GM04503 (cell line): ENCODE data around the gene SLC9C1.

Source experiments
- DNase-seq: peaks from one replicate; pipeline ENCODE4 v3.0.0-alpha.2; 2012; ENCODE audit warnings: low read depth

The SLC9C1 gene

DNA sequence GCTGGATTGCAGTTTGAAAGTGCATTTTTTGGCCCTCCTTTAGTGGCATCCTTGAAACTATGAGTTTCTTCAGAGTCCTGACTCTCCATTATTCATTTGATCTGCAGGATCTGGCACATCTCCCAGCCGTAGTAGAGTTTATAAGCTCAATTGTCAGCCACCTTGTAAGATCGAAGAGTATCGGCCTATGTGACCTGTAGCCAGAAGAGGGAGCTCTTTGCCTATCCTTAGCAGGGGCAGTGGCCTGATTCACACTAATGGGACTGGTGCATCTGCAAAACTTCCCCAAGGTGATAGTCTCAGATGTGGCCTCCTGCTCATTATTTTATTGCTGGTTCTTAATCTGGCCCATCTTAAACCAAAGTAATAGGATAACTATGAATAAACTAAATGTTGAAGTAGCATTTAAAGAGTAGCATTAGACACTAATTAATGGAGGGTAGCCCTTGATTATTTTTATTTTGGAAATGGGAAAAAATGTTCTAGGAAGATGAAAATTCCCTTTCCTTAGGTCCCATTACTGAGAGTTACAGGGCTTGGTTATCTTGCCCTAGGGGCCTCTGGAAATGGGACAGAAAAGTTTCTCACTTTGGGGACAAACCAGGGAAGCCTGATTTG, 182.1 kb downstream of the SLC9C1 start:
- DNase-seq, result no peak

DNA sequence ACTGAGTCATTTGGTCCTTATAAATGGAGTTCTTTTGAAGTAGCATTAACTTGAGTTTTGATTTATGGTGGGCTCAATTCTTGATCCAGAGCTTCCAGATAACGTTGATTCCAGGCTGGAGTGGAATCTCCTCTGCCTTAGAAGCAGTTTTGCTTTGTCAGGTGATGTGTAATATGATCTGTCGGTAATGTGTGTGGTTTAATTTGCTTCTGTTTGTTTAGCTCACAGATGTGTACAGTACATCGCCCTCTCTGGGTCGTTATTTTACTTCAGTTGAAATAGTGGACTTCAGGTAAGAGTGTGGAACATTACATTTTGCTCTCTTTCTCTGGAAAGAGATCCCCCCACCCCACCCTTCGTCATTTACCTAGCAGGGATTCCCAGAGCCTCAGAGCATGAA, 184.7 kb downstream of the SLC9C1 start:
- no peak for DNase-seq

DNA sequence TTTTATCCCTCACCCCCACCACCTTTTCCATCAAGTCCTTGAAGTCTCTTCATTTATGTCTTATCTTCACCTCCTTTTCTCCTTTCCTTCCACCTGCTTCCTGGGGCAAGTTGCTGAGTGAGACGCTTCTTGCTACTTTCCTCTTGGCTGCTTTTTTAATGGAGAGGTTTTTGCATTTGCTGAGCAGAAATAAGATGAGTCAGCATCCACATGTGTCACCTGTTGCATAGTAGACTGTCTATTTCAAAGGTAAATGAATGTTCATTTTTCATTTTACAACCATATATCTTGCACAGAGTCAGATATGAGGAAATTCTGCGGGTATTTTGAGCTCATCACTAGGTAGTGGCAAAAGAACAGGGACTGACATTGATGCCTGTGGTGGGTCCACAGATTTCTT, 189.2 kb downstream of the SLC9C1 start:
- DNase-seq, result no peak

DNA sequence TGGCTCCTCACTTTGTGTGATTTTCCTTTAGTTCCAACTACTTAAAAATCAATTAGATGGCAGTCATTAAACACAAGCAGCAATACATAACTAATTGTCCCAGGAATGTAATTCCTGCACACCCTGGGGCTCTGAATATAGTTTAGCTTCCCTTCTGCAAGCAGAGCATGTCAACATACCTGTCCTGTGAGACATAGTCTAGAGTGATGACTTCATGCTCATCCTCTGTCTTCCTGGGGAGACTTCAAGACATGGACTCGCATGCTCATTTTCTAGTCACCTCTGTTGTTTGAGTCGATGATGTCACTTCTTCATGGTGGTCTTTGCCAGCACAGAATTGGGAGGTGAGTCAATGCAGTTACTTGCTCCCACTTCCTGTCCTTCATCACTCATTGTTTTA, 192.1 kb downstream of the SLC9C1 start:
- DNase-seq, result peak; percentile 35

DNA sequence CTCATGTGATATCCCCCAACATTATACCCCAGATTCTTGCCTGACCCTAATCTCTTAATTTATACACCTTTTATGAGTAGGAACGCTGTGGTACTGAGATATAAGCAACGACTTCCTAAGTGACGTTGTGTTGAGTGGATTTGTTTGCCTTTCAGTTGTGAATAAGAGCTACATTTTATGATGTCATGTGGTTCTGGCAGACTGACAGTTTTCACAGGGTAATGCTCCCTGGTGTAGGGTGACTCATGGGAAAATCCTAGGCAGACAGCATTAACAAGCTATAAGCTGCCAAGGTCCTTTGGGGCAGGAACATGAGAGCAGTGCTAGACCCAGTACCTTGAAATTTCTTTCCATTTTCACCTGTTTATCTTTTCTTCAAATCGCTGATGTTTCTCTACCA, 196.6 kb downstream of the SLC9C1 start:
- DNase-seq, result peak; percentile 97

DNA sequence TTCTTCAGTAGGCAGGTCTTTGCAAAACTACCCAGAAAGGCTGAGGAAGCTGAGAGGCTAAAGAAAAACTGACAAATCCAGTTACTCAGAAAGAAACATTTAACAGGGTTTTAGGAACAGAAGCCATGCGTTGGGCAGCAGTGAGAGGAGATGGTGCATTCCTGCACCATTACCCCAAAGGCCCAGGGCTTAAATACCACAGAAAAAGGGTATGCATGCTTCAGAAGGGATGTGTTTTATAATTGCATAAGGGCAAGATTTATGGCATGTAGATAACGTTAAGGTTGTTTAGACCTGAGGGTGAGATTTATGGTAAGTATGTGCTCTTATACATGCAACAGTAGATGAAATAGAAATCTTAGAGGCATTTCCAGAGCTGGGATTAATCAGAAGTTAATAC, 197.8 kb downstream of the SLC9C1 start:
- DNase-seq, result no peak

DNA sequence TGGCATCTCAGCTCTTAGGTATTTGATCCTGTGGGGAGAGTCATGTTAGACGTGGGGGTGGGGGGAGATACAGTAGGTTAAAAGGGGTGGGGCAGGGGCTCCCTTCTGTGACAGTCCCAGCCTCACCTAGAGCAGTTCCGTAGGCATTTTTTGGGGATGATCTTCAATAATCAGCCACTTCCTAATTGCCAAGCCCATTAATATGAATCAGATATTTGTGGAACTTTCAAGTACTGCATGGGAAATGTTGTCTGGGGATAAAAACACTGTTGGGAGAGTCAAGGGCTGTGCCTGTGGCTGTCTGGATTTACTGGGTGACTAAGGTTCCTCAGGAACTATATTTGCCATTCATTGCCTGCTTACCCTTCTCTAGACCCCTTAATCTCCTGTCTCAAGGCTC, 198.3 kb downstream of the SLC9C1 start:
- no peak for DNase-seq

DNA sequence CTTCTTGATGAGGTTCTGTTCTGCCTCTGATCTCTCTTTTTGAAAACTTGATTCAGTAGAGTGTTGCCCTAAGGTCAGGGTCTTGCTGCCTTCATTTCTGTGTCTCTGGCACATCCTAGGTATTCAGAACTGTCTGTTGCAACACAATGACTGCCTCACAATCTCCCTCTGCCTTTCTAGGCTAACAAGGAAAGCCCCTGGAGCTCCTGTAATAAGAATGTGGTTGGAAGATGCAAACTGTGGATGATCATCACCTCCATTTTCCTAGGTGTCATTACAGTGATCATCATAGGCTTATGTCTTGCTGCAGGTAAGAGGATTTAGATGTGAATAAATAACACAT, 200.9 kb downstream of the SLC9C1 start:
- no peak for DNase-seq

DNA sequence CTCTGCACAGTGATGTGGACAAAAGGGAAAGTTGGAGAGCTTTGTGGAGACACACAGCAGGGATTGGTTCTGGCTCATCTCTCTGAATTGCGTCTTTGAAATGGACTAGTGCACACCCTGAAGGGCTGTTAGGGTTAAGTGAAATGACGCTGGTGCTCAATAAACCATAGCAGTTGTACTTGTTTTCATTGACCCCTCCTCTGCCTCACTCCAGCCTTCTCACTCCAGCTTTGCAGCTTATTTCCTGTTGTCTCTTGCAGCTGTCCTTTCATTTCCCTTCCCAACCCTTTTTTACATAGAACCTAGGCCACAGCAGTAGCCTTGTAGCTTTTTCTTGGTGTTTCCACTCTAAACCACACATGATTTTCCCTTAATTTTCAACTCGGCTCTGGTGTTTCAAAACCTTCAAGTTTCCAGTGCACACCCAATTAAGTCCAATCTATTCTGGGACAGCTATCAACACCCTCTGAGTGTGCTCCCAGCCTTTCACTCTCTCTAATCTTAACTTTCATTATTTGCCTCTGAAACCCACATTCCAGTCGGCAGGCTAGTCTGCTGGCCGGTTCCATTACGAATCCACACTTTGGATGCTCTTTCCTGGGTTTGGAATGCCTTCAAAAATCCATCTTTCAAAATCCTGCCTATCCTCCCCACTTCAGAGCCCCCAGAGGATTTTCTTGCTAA, 201.4 kb downstream of the SLC9C1 start:
- DNase-seq, result no peak

DNA sequence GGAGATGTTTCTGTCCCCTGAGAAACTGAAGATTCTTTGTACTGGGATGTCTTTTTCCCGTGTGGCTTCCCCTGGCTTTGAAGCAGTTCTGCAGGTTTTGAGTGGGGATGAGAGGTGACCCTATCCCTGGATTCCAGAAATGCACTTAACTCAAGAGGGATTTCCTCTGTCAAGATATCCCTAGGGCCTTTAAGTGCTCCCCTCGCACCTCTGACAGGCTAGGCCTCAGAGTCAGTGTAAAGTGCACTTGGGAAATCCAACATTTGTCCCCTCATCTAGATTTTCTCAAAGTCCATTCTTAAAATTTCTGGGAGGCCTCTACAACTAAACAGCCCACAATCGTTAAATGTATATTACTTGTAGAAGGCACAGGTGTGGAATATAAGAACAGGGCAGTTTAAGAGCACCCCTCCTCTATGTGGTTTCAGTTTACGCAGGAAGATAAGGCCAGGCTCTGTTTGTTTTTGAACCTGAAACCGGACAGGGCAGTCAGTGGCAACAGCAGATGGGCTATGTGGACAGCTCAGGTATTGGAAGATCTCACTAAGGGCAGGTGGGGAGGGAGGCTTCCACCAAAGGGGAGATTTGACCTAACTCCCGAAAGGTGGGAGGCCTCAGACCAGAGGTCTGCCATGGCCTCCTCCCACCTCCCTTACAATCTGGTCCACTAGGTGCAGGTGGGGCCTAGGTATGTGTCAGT, 203.0 kb downstream of the SLC9C1 start:
- no peak for DNase-seq
